HG03139 (cell line): ENCODE measurements around the gene MAPRE3.

Experiments
- ATAC-seq: cut with Tn5 transposase; IDR thresholded peaks from one replicate; pipeline ENCODE4 v1.9.1; 2021; ENCODE audit not compliant: unreplicated experiment

The MAPRE3 gene

DNA sequence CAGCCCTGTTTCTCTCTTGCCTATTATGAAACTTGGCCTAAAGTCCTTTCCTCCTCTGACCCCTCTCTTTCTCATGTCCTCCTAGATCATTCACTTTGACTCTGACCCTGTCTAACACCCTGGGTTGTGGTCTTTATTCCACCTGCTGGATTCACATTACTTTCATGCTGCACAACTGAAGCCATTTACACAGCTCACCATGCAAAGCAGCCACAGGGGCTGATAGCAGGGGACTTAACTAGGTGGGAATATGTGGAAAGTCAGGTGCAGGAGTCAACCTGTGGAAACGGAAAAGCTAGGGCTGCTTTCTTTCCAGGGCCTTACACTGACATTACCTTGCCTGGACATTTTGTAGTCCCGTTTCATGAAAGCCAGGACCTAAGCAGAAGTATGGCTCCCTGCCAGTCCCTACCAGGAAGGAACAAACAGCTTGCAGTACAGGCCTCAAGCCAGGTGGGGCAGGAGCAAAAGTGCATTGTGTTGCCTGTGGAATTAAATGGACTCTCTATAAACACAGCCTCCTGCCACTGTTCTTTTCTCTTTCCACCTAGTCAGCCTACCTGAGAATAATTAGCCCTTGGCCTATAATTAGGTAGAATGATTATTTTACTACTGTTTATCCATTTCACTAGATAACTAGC, 11.8 kb downstream of the MAPRE3 start:
- ATAC-seq = no peak

DNA sequence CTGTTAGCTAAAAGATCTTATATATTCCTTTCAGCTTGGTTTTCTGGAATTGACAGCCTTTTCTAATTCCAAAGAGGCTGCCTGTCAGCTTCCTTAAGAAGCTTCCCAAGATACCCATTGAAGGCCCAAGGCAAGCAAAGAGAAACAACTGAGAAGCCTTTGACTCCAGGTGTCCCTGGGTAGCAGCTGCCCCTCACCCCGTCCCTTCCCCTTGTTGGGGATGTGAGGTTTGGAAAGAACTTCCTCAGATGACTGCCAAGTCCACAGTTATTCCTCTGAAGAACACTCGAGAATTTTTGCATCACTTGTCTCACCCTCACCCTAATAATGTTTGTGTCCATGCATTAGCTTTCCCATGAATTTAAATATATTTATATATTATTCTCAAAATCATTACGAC, 13.3 kb downstream of the MAPRE3 start:
- no peak for ATAC-seq

DNA sequence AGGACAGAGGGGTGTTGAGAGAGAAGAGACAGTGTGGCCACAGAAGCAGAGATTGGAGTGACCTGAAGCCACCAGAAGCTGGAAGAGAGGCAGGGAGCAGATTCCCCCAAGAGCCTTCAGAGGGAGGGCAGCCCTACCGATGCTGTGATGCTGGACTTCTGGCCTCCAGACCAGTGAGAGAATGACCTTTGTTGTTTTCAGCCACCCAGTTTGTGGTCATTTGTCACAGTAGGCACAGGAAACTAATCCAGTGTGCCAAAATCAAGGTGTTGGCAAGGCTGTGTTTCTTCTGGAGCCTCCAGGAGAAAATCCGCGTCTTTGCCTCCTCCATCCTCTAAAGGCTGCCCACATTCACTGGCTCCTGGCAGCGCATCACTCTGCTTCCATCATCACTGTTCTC, 15.4 kb downstream of the MAPRE3 start:
- ATAC-seq = no peak

DNA sequence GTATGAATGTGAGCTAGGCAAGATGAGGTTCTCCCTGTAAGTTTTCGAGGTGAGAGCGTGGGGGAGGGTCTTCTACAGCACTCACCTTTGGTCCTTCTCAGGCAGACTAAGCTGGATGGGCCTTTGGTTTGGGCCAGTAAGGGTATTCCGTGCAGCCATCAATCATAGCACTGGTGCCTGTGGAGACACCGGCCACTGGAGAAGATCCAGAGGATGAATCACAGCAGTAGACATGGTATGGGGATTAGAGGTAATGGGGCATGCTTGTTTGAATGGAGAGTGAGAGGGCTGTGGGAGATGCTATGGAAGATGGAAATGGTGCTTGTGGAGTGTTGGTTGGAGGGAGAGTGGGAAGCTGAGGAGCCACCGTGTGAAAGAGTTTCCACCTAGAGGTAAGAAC, 16.1 kb downstream of the MAPRE3 start:
- no peak for ATAC-seq

DNA sequence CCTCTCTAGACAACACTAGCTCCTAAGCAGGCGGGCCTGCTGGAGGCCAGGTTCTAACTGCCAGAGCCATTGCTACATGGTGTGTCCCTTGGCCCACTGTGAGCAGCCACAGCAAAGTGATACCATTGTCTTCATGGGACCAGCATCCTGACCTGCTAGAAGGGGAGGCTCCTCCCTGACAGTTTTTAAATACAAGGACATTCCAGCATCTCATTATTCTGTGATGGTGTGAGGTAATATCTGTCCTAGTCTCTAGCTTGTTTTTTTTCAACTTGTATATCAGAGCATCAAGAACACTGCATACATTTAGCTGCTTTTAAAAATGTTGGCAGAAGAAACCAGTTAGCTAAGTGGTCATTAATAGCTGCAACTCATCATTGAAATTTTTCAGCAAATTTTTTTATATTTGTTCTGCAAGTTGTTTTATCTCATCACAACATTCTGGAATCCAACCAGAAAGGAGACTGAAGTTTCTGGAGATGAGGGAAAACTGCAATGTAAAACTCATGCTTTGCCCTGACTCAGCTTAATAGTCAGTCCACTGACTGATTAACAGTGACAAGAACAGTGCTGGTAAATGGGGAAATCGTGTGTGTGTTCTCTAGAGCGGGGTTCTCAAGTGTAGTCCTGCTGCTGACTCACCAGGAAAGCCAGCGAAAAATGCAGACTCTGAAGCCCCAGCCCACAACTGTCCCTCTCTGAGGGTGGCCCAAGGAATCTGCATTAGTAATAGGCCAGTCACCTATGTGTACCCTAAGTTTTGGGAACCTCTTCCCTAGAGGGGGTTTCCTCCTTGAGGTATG, 17.8 kb downstream of the MAPRE3 start:
- no peak for ATAC-seq

DNA sequence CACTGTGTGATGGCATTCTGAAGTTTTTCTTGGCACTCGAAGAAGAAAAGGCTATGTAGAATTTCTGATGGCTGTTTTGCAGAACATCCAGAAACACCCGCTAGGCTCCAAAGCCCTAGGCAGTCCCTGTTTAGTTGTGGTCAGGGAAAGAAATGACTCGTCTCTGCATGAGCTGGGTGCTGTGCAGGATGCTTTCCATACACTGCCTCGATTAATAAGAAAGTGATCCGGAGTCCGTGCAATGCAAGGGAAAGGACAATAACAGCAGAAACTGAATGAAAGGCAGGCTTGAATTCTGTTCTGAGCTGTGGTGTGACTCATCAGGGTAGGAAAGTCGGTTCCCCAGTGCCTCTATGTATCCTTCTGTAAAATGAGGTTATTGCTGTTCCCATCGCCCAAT, 18.7 kb downstream of the MAPRE3 start:
- no peak for ATAC-seq

DNA sequence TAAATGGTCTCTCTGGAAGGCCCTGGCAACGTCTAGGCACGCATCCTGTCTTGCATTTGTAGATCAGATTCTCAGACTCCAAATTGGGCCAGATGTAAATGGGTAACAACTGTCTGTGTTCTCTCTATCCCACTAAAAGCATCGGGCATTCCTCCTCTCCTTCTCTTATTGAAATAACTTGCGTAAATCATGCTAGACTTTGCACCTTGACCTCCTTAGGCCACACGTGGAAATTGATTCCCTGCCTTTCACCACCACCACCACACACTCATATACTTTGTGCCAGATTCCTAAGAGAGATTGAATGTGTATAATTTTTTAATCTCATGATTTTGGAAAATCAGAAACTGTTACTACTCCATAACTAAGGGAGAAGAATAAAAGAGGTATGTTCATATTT, 21.3 kb downstream of the MAPRE3 start:
- ATAC-seq = no peak

DNA sequence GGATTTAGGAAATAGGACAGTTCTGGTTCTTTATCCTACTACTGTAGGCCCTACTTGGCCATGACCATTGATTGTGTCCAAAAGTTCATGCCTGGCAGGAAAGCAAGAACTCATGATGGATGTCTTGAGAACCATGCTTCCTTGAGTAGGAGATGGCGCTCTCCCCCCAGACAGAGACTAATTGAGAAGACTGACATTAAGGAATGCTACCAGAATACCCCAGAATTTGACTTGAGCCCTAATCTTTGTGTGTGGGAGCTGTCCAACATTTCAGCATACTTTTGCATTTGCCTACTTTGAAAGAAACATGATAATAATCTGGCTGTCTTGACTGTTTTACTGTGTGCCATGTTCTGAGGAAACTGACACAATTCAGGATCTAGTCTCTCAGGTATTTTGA, 23.3 kb downstream of the MAPRE3 start:
- no peak for ATAC-seq

DNA sequence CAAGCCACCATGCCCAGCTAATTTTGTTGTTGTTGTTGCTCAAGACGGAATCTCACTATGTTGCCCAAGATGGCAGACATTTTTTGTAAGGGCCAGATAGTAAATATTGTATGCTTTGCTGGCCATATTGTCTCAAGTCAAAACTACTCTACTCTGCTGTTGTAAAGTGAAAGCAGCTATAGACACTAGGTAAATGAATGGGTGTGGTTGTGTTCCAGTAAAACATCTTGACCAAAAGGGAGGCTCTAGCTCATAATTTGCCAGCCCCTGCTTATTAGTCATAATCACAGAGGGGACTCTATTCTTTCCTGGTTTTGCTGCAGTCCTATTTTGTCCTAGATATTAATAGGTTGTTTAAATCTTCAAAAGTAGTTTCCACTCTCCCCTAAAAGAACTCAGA, 24.5 kb downstream of the MAPRE3 start:
- ATAC-seq = no peak

DNA sequence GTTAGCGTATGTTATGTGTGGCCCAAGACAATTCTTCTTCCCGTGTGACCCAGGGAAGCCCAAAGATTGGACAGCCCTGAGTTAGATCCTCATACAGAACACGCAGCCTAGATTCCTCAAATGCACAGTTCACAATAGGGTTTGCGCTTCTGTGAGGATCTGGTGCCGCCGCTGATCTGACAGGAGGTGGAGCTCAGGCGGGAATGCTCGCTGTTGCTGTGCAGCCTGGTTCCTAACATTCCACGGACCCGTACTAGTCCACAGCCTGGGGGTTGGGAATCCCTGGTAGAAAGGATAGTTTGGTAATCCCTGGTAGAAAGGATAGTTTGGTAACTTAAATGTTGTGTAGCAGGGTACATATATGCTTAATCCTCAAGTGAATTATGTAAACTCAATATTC, 27.0 kb downstream of the MAPRE3 start:
- no peak for ATAC-seq

DNA sequence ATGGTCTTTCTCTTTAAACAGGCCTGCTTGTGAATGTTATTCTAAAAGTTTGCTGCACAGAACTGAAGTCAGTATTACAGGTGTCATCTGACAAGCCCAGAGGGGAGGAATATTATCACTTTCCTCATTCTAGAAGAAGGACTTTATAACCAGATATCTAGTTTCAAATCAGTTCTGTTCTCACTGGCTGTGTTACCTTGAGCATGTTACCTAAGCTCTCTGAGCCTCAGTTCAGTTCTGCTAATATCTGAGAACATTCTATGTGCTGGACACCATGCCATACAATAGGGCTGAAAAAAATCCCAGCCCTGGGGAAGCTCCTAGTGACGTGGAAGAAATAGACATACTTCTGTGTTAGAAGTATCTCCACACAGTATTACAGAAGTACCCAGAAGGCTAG, 27.9 kb downstream of the MAPRE3 start:
- no peak for ATAC-seq

DNA sequence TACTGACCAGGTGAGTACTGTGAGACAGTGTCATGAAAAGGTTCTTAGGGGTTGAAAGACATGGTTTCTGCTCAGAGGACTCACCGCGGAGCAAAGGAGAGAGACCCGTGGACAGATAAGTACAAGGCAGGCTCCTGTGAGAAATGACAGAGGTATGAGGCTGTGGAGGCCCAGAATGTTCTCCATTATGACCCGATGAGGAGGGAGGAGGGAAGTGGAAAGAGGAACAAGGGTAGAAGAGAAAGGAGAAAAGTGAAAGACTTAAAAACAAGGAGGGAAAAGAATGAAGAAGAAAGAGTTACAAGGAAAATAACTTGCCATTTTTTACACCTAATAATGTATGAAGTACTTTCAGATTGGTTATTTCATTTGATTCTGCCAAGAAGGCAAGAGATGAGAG, 29.8 kb downstream of the MAPRE3 start:
- no peak for ATAC-seq

DNA sequence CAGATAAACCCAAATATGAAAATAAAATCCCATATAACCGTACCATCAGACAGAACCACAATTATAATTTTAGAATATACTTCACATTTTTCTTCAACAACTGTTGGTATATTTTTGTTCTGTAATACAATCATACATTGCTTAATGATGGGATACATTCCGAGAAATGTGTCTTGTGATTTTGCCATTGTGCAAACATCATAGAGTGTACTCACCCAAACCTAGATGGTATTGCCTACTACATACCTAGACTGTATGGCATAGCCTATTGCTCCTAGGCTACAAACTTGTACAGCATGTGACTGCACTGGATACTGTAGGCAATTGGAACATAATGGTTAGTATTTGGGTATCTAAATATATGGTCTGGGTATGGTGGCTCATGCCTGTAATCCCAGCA, 30.6 kb downstream of the MAPRE3 start:
- no peak for ATAC-seq

DNA sequence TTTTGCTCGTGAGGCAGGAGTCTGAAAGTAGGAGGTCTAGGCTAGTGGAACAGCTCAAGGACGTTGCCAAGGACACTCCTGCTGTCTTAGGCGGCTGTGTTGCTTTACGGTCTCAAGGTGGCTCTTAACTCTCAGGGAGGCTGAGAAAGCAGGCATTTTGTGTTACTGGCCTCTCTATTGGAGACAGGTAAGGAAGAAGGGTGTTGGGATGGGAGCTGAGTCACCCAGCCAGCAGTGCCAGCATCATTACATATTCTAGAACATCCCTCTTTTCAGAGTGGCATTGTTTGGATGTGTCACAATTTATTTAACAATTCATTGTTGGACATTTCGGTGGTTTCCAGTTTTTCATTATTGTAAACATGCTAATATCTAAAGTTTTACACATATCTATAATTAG, 31.5 kb downstream of the MAPRE3 start:
- ATAC-seq = no peak

DNA sequence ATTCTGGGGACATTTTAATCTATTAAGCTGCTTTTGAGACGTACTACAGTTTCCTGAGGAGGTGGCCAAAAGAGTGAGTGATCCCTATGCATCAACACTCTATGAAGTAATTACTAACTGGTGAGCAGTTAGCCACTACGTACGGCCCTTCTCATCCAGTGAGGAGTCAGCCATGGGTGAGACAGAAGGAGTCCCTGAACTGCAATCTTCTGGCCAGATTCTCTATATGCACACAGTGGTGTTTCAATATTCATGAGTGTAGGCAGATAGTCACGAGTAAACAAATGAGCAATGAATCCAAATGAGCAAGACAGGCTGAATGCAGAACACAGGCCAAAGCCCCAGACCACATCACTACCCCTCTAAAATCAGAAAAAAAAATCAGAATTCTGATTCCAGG, 32.6 kb downstream of the MAPRE3 start:
- no peak for ATAC-seq

DNA sequence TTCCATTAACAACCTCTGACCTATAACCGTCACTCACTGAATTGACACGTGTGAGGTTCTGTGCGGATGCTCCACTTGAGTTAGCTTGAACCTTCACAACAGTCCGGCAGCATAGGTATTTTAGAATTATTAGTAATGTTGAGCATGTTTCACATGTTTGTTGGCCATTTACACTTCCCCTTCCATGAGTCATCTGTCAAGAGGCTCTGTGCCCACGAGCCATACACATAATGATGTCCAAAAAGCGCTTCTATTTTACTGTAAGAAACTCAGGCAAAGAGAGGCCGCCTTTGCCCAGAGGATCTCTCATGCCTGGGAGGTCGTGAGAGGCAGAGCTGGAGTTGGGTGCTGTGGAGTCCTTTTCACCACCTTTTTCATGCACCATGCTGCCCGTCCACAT, 33.4 kb downstream of the MAPRE3 start:
- no peak for ATAC-seq

DNA sequence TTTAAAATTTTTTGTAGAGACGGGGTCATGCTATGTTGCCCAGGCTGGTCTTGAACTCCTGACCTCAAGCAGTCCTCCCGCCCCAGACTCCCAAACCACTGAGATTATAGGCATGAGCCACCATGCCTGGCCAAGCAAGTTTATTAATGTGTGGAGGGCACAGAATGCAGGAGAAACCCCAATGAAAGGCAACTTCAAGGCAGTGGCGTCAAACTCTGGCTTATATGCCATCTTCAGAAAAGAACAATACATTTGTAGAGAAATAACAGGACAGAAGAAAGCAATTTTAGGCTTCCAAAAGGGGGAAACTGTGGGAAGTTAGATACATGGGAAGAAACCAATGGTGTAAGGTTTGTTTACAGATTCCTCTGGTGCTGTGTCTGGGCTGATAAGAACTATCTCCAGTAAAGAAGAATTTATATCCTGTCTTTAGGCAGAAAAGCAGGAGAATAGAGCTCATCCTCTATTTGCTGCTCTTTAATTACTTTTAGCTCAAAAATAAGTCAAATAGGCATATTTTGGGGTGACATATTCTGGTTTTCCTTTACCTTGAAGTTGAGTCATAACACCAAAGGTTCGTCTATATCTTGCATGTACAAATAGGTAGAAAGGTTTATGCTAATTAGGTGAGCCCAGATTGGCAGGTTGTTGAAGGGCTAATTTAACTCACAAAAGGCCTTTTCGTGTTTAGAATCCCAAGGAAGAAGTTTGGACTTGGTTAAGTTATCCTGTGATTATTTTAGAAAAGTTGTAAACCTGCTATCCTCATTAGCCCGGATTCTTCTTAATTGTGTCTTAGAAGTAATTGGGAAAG, 36.4 kb downstream of the MAPRE3 start:
- ATAC-seq = no peak

DNA sequence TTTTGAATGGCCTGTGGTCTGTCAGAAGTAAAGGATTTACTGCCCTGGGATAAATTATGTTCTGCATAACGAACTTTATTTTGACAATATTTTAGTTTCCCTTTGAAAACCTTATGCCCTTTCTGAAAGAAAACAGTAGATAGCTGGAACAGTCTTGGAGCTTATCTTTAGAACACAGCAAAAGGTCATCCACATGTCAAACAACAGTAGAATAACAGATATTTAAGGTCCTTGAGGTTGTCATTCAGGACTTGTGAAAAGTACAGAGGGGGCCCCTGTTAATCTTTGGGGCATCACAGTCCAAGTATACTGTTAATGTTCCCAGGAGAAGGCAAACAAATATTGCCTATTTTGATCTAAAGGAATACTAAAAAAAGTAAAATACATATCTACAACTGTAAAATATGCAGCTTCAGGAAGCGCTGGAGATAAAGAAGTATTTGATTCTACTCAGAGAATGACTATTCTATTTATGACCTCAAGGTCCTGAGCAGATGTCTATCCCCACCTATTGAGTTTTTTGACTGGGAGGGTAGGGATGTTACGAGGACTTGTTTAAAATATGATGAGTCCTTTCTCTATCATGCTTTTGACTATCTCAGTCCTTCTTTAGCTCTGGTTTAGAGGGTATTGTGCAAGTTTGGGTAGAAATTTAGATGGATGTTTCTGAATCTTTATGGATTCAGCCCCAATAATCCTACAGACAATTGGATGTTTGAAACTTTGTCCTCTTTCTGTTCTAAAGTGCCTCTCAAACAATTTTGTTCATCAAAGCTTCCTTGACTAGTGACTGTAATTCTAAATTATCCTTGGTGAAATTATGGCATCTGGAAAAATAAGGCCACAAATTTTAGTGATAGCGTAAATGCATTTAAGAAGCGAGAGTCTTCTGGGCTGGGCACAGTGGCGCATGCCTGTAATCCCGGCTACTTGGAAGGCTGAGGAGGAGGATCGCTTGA, 37.3 kb downstream of the MAPRE3 start:
- ATAC-seq = no peak

DNA sequence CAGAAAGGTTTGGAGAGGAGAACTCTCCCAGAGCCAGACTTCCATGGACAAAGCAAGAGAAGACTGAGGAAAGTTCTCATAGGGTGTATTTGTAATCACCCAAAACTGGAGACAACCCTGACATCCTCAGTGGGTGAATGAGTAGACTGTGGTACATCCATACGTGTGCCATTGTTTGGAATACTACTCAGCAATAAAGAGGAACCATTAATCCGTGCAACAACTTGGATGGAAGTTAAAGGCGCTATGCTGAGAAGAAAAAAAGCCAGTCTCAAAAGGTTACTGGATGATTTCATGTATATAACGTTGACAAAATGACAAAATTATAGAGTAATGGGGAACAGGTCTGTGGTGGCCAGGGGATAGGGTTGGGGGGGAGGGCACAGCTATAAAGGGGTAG, 38.2 kb downstream of the MAPRE3 start:
- ATAC-seq = no peak

DNA sequence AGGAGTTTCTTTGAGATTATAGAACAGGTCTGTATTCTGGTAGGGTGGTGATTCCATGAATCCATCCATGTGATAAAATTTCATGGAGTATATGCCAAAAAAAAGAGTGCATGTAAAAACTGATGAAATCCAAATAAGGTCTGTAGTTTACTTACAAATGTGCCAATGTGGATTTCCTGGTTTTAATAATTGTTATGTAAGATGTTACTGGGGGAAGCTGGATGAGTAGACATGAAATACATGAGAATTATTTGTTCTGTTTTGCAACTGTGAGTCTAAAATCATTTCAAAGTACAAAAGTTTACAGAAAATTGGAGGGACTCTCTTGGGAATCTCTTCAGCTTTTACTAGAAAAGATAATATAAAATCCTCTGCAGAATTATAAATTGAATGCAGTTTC, 38.6 kb downstream of the MAPRE3 start:
- no peak for ATAC-seq

DNA sequence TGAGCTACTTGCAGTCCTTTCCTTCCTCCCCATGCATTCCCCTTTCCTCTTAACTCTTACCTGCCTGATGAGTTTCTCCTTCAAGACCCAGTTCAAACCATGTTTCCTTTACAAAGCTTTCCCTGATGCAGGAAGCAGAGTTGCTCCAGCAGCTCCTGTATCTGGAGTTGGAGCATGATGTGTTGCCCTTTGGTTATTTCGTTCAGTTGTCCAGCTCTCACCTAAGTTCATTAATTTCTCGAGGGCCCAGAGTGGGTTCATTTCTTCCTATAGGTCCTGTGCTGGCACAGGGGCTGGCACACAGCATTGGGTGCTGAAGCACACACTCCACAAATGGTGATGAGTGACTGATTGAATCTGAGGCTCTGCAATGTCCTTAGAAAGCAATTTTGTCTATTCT, 39.3 kb downstream of the MAPRE3 start:
- no peak for ATAC-seq
